Measurements from ENCODE around the gene BRF1. TPM values are rescaled to one million over a fixed set of nuclear protein-coding genes. Genes with fewer than 3 reads are reported as not detected.

Gene BRF1
- total RNA-seq, 2 experiments from 2014 or later, result 27.8 to 29.7 TPM

GRCh38 chr14:105161309-105161708 is 139.5 kb downstream of the BRF1 start:
- ChIA-PET POLR2A (no interaction called here), CTCF (no interaction called here)

- POLR2A ChIA-PET, result no interaction called here
- CTCF ChIA-PET, result interaction anchor here (0.7 kb wide), 2 partner anchors 62 to 74 kb away, joined by 3 read pairs; no protein-coding TSS in a partner anchor
These were observed 140.0 kb downstream of the BRF1 start for GRCh38 chr14:105160776-105161175.

GRCh38 chr14:105159344-105159743 is 141.5 kb downstream of the BRF1 start:
- CTCF ChIA-PET, result interaction anchor here (0.7 kb wide), 1 partner anchor 65 kb away, joined by 5 read pairs; no protein-coding TSS in a partner anchor

More at GRCh38 chr14:105159344-105159743, 141.5 kb downstream of the BRF1 start:
- POLR2A ChIA-PET, result no interaction called here

Other genes with a start within 250 kb of the BRF1 start
- gene GPR132, start 235.6 kb downstream of the BRF1 start, total RNA-seq, result 10 to 100 TPM; 41.4 to 42.8 TPM
- gene JAG2, start 132.2 kb downstream of the BRF1 start, total RNA-seq, result 1 to 10 TPM; 1.3 to 1.7 TPM
- 1 to 10 TPM; 8.4 to 8.5 TPM for gene NUDT14, start 119.7 kb downstream of the BRF1 start, total RNA-seq
- gene BTBD6, start 52.5 kb downstream of the BRF1 start, total RNA-seq, result 10 to 100 TPM; 44.7 to 48.3 TPM
- gene PACS2, start 13.7 kb upstream of the BRF1 start, total RNA-seq, result 10 to 100 TPM; 33.2 to 33.8 TPM
- 1 to 10 TPM in 1 of 2 experiments, under 1 TPM in 1; 0.99 to 2.4 TPM for gene TEX22, start 97.5 kb upstream of the BRF1 start, total RNA-seq
- 100 to 1,000 TPM; 147 to 156 TPM for gene MTA1, start 118.8 kb upstream of the BRF1 start, total RNA-seq
- 1 to 10 TPM; 1.0 to 1.2 TPM for gene CRIP2, start 173.8 kb upstream of the BRF1 start, total RNA-seq
- gene CRIP1, start 185.9 kb upstream of the BRF1 start, total RNA-seq, result 100 to 1,000 TPM; 285 to 286 TPM
- 10 to 100 TPM; 45.5 to 46.9 TPM for gene TEDC1, start 190.2 kb upstream of the BRF1 start, total RNA-seq
- gene TMEM121, start 225.6 kb upstream of the BRF1 start, total RNA-seq, result 10 to 100 TPM; 16.4 to 18.3 TPM